Lung (tissue), 12 donors: ENCODE data around the gene SLC10A2. TPM values are rescaled to one million over a fixed set of nuclear protein-coding genes. Genes with fewer than 3 reads are reported as not detected.
A peak's percentile ranks its signal among the peaks of the same experiment; 100 is the strongest.

Experiments used
- ATAC-seq: fragments of 200-7000 bp; cut with Tn5 transposase; one replicate; pipeline ENCODE4 v1.9.1; 2020; ENCODE audit warnings: moderate number of reproducible peaks; ENCODE audit not compliant: insufficient read depth, low FRiP score
- DNase-seq, 3 donors: peaks; one replicate each; pipeline ENCODE4 v3.0.0-alpha.2; 2013 to 2017
- H3K27ac ChIP-seq, 2 donors: one replicate each; pipeline ENCODE4 v1.5.1; 2013; ENCODE audit warnings: mild to moderate bottlenecking in 2 of 2, moderate library complexity in 2 of 2, control low read depth in 1 of 2, inconsistent platforms in 1 of 2, low read depth in 1 of 2, low read length in 1 of 2
- H3K27me3 ChIP-seq, 3 donors: one replicate each; pipeline ENCODE4 v1.5.1; 2013; ENCODE audit warnings: low read length in 2 of 3; ENCODE audit not compliant: control insufficient read depth in 3 of 3, insufficient read depth in 3 of 3
- H3K36me3 ChIP-seq, 4 donors: one replicate each; pipeline ENCODE4 v1.5.1; 2013; ENCODE audit warnings: low read length in 4 of 4, mild to moderate bottlenecking in 1 of 4, moderate library complexity in 1 of 4; ENCODE audit not compliant: control insufficient read depth in 4 of 4, insufficient read depth in 4 of 4
- H3K4me1 ChIP-seq, 5 donors: one replicate each; pipeline ENCODE4 v1.5.1; 2013; ENCODE audit warnings: low read length in 5 of 5, mild to moderate bottlenecking in 2 of 5, moderate library complexity in 1 of 5; ENCODE audit not compliant: control insufficient read depth in 5 of 5, insufficient read depth in 5 of 5
- H3K4me3 ChIP-seq: one replicate; pipeline ENCODE4 v1.5.1; 2013; ENCODE audit warnings: mild to moderate bottlenecking, control low read depth, moderate library complexity
- H3K9ac ChIP-seq, 2 donors: one replicate each; pipeline ENCODE4 v1.5.1; 2013; ENCODE audit warnings: low read length in 2 of 2, control low read depth in 1 of 2; ENCODE audit not compliant: insufficient read depth in 1 of 2
- H3K9me3 ChIP-seq, 4 donors: one replicate each; pipeline ENCODE4 v1.5.1; 2013; ENCODE audit warnings: low read length in 3 of 4, mild to moderate bottlenecking in 1 of 4, moderate library complexity in 1 of 4; ENCODE audit not compliant: control insufficient read depth in 4 of 4, insufficient read depth in 3 of 4
- WGBS, 2 donors: extraction: QIAGEN DNeasy Blood & Tissue Kit; methylation state at CpG; one replicate each; pipeline ENCODE4 v1.1.7; 2013; 5-methylcytosine and 5-hydroxymethylcytosine counted together
- polyA plus RNA-seq, 2 donors: library from polyadenylated mRNA; stranded (reverse); fragments of 200-250 nt; gene quantifications; one replicate each; pipeline ENCODE4 v1.2.1, GENCODE V29; 2013
- total RNA-seq, 2 donors: library from RNA; depleted of rRNA in 1 of 2; stranded (reverse); fragments of >200 nt in 1 of 2; gene quantifications; one replicate each; pipeline ENCODE4 v1.2.1, GENCODE V29; 2014 to 2021
- TF ChIP-seq, protein P1 (sequence below): IDR thresholded peaks from 2 replicates; pipeline ENCODE4 v1.5.1; 2012; ENCODE audit warnings: mild to moderate bottlenecking; ENCODE audit errors: control extremely low read depth, extremely low read depth
- donor health status: control.
- donor health status: control.
- donor health status: Bipolar disorder and iron deficiency.
- donor health status: healthy.
- donor health status: DM: yes; HTN: yes; CAD: no.

SLC10A2 gene
- total and polyA plus RNA-seq, 4 donors, result 13.7 TPM; not detected in 3

DNA sequence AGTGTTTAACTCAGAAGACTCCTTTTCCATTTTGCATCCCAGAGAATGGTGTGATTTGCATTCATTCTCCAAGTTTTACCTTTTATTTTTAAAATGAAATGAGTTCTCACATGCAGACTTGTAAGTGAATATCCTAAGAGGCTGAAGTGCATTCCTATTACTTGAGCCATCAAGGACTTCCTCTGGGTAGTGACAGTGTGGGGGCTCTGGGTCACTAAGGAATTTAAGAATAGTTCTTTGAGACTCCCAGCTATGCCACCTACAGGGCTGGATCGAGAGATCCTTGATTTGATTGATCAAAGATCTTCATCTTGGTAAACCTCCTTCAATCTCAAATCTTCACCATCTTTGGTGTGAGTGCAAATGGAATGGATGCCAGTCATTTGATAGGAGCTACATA, 36.3 kb upstream of the SLC10A2 start:
- TF ChIP-seq, protein P1, sequence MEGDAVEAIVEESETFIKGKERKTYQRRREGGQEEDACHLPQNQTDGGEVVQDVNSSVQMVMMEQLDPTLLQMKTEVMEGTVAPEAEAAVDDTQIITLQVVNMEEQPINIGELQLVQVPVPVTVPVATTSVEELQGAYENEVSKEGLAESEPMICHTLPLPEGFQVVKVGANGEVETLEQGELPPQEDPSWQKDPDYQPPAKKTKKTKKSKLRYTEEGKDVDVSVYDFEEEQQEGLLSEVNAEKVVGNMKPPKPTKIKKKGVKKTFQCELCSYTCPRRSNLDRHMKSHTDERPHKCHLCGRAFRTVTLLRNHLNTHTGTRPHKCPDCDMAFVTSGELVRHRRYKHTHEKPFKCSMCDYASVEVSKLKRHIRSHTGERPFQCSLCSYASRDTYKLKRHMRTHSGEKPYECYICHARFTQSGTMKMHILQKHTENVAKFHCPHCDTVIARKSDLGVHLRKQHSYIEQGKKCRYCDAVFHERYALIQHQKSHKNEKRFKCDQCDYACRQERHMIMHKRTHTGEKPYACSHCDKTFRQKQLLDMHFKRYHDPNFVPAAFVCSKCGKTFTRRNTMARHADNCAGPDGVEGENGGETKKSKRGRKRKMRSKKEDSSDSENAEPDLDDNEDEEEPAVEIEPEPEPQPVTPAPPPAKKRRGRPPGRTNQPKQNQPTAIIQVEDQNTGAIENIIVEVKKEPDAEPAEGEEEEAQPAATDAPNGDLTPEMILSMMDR, result no peak
- ATAC-seq (no peak), DNase-seq (peak in 1 of 3 donors; percentile 23)
- H3K9ac ChIP-seq, result no peak overlapping the region
- no peak overlapping the region for H3K27ac ChIP-seq
- no peak overlapping the region for H3K4me3 ChIP-seq
- H3K4me1 ChIP-seq, result peaks cover 0 to 10% (median 0%) of the 10 kb centered on the region in 5 donors
- H3K36me3 ChIP-seq, result no peaks in the 10 kb centered on the region
- WGBS, 2 donors, result 51 to 74% methylated on average over 1 of the region's 1 CpG
- H3K9me3 ChIP-seq, result peaks cover 0 to 3% (median under 1%) of the 10 kb centered on the region in 4 donors
- no peaks in the 10 kb centered on the region for H3K27me3 ChIP-seq

GRCh38 chr13:103101901-103102300, 35.7 kb upstream of the SLC10A2 start:
- Histone ChIP-seq H3K9ac (no peak overlapping the region), H3K27me3 (no peaks in the 10 kb centered on the region), H3K4me3 (no peak overlapping the region), H3K36me3 (no peaks in the 10 kb centered on the region), H3K27ac (no peak overlapping the region), H3K4me1 (peaks cover 0 to 10% (median 0%) of the 10 kb centered on the region in 5 donors), H3K9me3 (peaks cover 0 to 3% (median under 1%) of the 10 kb centered on the region in 4 donors)
- WGBS, 2 donors, result 70 to 82% methylated on average over 7 of the region's 7 CpGs
- DNase-seq (no peak), ATAC-seq (no peak)
- TF ChIP-seq, protein P1, result no peak

DNA sequence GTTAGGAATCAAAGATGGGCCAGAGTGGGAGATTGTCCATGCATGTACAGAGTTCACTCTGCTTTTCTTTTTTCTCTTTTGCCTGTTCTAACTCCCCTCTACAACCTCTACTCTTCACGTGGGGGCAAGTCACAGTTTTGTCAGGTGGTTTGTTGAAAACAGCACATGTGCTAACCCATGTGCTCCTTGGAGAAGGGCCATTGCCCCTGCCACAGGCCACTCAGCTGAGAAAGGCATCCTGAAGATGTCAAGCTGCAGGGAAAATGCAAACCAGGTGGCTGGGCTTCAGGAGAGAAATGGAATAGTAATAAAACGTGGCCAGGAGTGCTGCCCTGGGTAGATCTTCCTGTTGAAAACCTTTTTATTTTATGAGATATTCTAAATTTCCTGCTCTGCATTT, 35.3 kb upstream of the SLC10A2 start:
- 33 to 57% methylated on average over 2 of the region's 2 CpGs for WGBS, 2 donors
- no peaks in the 10 kb centered on the region for H3K36me3 ChIP-seq
- H3K27me3 ChIP-seq, result no peaks in the 10 kb centered on the region
- H3K27ac ChIP-seq, result no peak overlapping the region
- no peak for ATAC-seq
- peaks cover 0 to 10% (median 0%) of the 10 kb centered on the region in 5 donors for H3K4me1 ChIP-seq
- TF ChIP-seq, protein P1, result no peak
- no peak overlapping the region for H3K4me3 ChIP-seq
- peaks cover 0 to 4% (median 2%) of the 10 kb centered on the region in 4 donors for H3K9me3 ChIP-seq
- DNase-seq, result no peak
- H3K9ac ChIP-seq, result no peak overlapping the region

GRCh38 chr13:103100830-103101229, 34.6 kb upstream of the SLC10A2 start:
- no peaks in the 10 kb centered on the region for H3K27me3 ChIP-seq
- TF ChIP-seq, protein P1, result no peak
- no peak for DNase-seq
- H3K9me3 ChIP-seq, result peaks cover 0 to 4% (median 2%) of the 10 kb centered on the region in 4 donors
- H3K9ac ChIP-seq, result no peak overlapping the region
- no peak for ATAC-seq
- H3K4me1 ChIP-seq, result peaks cover 0 to 10% (median 0%) of the 10 kb centered on the region in 5 donors
- no peaks in the 10 kb centered on the region for H3K36me3 ChIP-seq
- no peak overlapping the region for H3K27ac ChIP-seq
- H3K4me3 ChIP-seq, result no peak overlapping the region
